KG1 (cell line): ENCODE data around the gene SLC39A11.
"Not testable (repeated sequence)": the region's sequence is repeated elsewhere in the genome, so short reads cannot be mapped to it uniquely, and the experiment has no call there.

ENCODE experiments used
- DNase-seq: peaks from one replicate; lab custom pipeline; 2025; lab: John Stamatoyannopoulos, UW

The SLC39A11 gene

GRCh38 chr17:73071066-73071999, 21.2 kb downstream of the SLC39A11 start:
- DNase-seq = no peak

GRCh38 chr17:73069841-73070240, 22.6 kb downstream of the SLC39A11 start:
- DNase-seq = no peak

- no peak for DNase-seq
Observed at GRCh38 chr17:73069164-73069770, 23.2 kb downstream of the SLC39A11 start.

- no peak for DNase-seq
Observed at GRCh38 chr17:73068322-73069153, 23.9 kb downstream of the SLC39A11 start.

- not testable (repeated sequence) for DNase-seq
Observed at GRCh38 chr17:73067699-73068098, 24.8 kb downstream of the SLC39A11 start.

GRCh38 chr17:73067075-73067474, 25.4 kb downstream of the SLC39A11 start:
- DNase-seq = no peak

- DNase-seq = no peak
Observed at GRCh38 chr17:73066148-73066884, 26.2 kb downstream of the SLC39A11 start.

- DNase-seq = no peak
Observed at GRCh38 chr17:73065376-73065775, 27.1 kb downstream of the SLC39A11 start.

GRCh38 chr17:73064084-73064938, 28.2 kb downstream of the SLC39A11 start:
- no peak for DNase-seq

GRCh38 chr17:73062726-73063125, 29.8 kb downstream of the SLC39A11 start:
- DNase-seq = no peak

GRCh38 chr17:73061161-73061560, 31.3 kb downstream of the SLC39A11 start:
- DNase-seq = no peak

- no peak for DNase-seq
Observed at GRCh38 chr17:73060721-73061120, 31.8 kb downstream of the SLC39A11 start.

GRCh38 chr17:73059713-73060112, 32.8 kb downstream of the SLC39A11 start:
- DNase-seq = not testable (repeated sequence)

- DNase-seq = no peak
Observed at GRCh38 chr17:73058022-73058421, 34.5 kb downstream of the SLC39A11 start.

GRCh38 chr17:73057196-73057595, 35.3 kb downstream of the SLC39A11 start:
- DNase-seq = no peak

- DNase-seq = no peak
Observed at GRCh38 chr17:73052923-73053322, 39.6 kb downstream of the SLC39A11 start.

- DNase-seq = no peak
Observed at GRCh38 chr17:73050797-73051196, 41.7 kb downstream of the SLC39A11 start.

GRCh38 chr17:73048170-73048569, 44.3 kb downstream of the SLC39A11 start:
- DNase-seq = no peak

GRCh38 chr17:73045724-73046123, 46.8 kb downstream of the SLC39A11 start:
- DNase-seq = no peak

- no peak for DNase-seq
Observed at GRCh38 chr17:73043686-73044581, 48.6 kb downstream of the SLC39A11 start.
